Measurements from ENCODE around the gene COX20. TPM values are rescaled to one million over a fixed set of nuclear protein-coding genes. Genes with fewer than 3 reads are reported as not detected.

COX20 gene
- total RNA-seq, 4 donors from 2014 or later: 12.3 to 23.4 (median 20.2) TPM

- no peak for DNase-seq (ENCODE audit: low spot score in 2 of 2)
- intact Hi-C loops (cut with DNase I; ENCODE audit: low total_unique reads): no loop called here
- TF ChIP-seq CTCF (IDR thresholded peaks at IDR 0.05) (no peak), POLR2A (IDR thresholded peaks at IDR 0.05) (no peak)
- WGBS, 2 donors: 94 to 95% methylated on average over 23 of the region's 23 CpGs
- no peak overlapping the region for H3K4me3 ChIP-seq (ENCODE audit: low read depth, poor library complexity, severe bottlenecking)
Observed at GRCh38 chr1:244868484-244869363, 33.3 kb downstream of the COX20 start.

- 91 to 97% methylated on average over 12 of the region's 12 CpGs for WGBS, 2 donors
- TF ChIP-seq CTCF (IDR thresholded peaks at IDR 0.05): no peak
- TF ChIP-seq POLR2A (IDR thresholded peaks at IDR 0.05): no peak
- intact Hi-C loops (cut with DNase I; ENCODE audit: low total_unique reads): no loop called here
- no peak for DNase-seq (ENCODE audit: low spot score in 2 of 2)
- H3K4me3 ChIP-seq (ENCODE audit: low read depth, poor library complexity, severe bottlenecking): no peak overlapping the region
Observed at GRCh38 chr1:244869364-244869827, 33.9 kb downstream of the COX20 start.

GRCh38 chr1:244869950-244870349 lies 34.5 kb downstream of the COX20 start:
- intact Hi-C loops (cut with DNase I; ENCODE audit: low total_unique reads): no loop called here
- DNase-seq (ENCODE audit: low spot score in 2 of 2): no peak
- no peak overlapping the region for H3K4me3 ChIP-seq (ENCODE audit: low read depth, poor library complexity, severe bottlenecking)
- whole genome bisulfite sequencing, 2 donors: 91 to 95% methylated on average over 4 of the region's 4 CpGs
- TF ChIP-seq CTCF (IDR thresholded peaks at IDR 0.05): no peak
- TF ChIP-seq POLR2A (IDR thresholded peaks at IDR 0.05): no peak

GRCh38 chr1:244874974-244875579 lies 39.6 kb downstream of the COX20 start:
- WGBS, 2 donors: 75 to 79% methylated on average over 7 of the region's 7 CpGs
- DNase-seq (ENCODE audit: low spot score in 2 of 2): no peak
- intact Hi-C loops (cut with DNase I; ENCODE audit: low total_unique reads): no loop called here
- TF ChIP-seq CTCF (IDR thresholded peaks at IDR 0.05) (no peak), POLR2A (IDR thresholded peaks at IDR 0.05) (no peak)
- H3K4me3 ChIP-seq (ENCODE audit: low read depth, poor library complexity, severe bottlenecking): no peak overlapping the region

- intact Hi-C loops (cut with DNase I; ENCODE audit: low total_unique reads): no loop called here
- TF ChIP-seq CTCF (IDR thresholded peaks at IDR 0.05) (no peak), POLR2A (IDR thresholded peaks at IDR 0.05) (no peak)
- no peak for DNase-seq (ENCODE audit: low spot score in 2 of 2)
- no peak overlapping the region for H3K4me3 ChIP-seq (ENCODE audit: low read depth, poor library complexity, severe bottlenecking)
- WGBS, 2 donors: 90 to 91% methylated on average over 8 of the region's 8 CpGs
Observed at GRCh38 chr1:244876228-244876910, 40.9 kb downstream of the COX20 start.

All from lower leg skin (tissue), 4 donors.